ENCODE results near the gene UGT1A9. TPM values are rescaled to one million over a fixed set of nuclear protein-coding genes. Genes with fewer than 3 reads are reported as not detected.

The UGT1A9 gene
- total RNA-seq, 1 experiment from 2014 or later = not detected

- H4K20me1 ChIP-seq (ENCODE audit: insufficient read depth) = no peaks in the 10 kb centered on the region
- H3K79me2 ChIP-seq (ENCODE audit: low read depth) = no peaks in the 10 kb centered on the region
- TF ChIP-seq CTCF (conservative IDR thresholded peaks at IDR 0.05) (no peak), EZH2 (IDR thresholded peaks at IDR 0.05; ENCODE audit: low read depth) (no peak)
- H3K27me3 ChIP-seq (ENCODE audit: insufficient read depth, low read depth) = no peaks in the 10 kb centered on the region
- ChIA-PET POLR2A (ENCODE audit: unreplicated experiment) (interaction anchor here (0.6 kb wide), 1 partner anchor 87 kb away, joined by 4 read pairs; no protein-coding TSS in a partner anchor), CTCF (no interaction called here)
- H3K27ac ChIP-seq = no peak within 1 kb of the TSS
- BruUV-seq (replicated peaks) = no TSS peak
- H2AFZ ChIP-seq = no peak within 1 kb of the TSS
- intact Hi-C loops (cut with micrococcal nuclease; ENCODE audit: unreplicated experiment) = no loop called here
- H3K4me3 ChIP-seq = no peak within 1 kb of the TSS
- no peak within 1 kb of the TSS for H3K4me2 ChIP-seq
- no peak for DNase-seq
- peaks cover 33% of the 10 kb centered on the region; the same call in 1 of the 2 replicates for H3F3A ChIP-seq (ENCODE audit: insufficient read depth, low read depth)
- H3K9me2 ChIP-seq (ENCODE audit: insufficient read depth) = no peaks in the 10 kb centered on the region
- H3K36me3 ChIP-seq (ENCODE audit: low read depth) = no peaks in the 10 kb centered on the region
- no peaks in the 10 kb centered on the region for H3K4me1 ChIP-seq (replicated peaks; ENCODE audit: insufficient read depth)
- no peaks in the 10 kb centered on the region; the same call in 1 of the 2 replicates for H3K9me3 ChIP-seq (ENCODE audit: insufficient read depth, low read depth)
These were observed 106.3 kb downstream of the UGT1A9 start, which contains the start of gene MROH2A for GRCh38 chr2:233778030-233778429. MROH2A (plus strand) TSS chr2:233778330; CDS start chr2:233779359, 1,029 bp downstream.

- no peak for TF ChIP-seq CTCF (conservative IDR thresholded peaks at IDR 0.05)
- no peak for TF ChIP-seq EZH2 (IDR thresholded peaks at IDR 0.05; ENCODE audit: low read depth)
- H3K9me3 ChIP-seq (ENCODE audit: insufficient read depth, low read depth) = no peaks in the 10 kb centered on the region; the same call in 1 of the 2 replicates
- no peak overlapping the region for H3K4me2 ChIP-seq
- H4K20me1 ChIP-seq (ENCODE audit: insufficient read depth) = no peaks in the 10 kb centered on the region
- H3K79me2 ChIP-seq (ENCODE audit: low read depth) = no peaks in the 10 kb centered on the region
- no peak overlapping the region for H3K27ac ChIP-seq
- no TSS peak for BruUV-seq (replicated peaks)
- H2AFZ ChIP-seq = no peak overlapping the region
- intact Hi-C loops (cut with micrococcal nuclease; ENCODE audit: unreplicated experiment) = no loop called here
- H3K27me3 ChIP-seq (ENCODE audit: insufficient read depth, low read depth) = no peaks in the 10 kb centered on the region
- CTCF ChIA-PET = no interaction called here
- no peak for DNase-seq
- H3K9me2 ChIP-seq (ENCODE audit: insufficient read depth) = no peaks in the 10 kb centered on the region
- H3K4me3 ChIP-seq = no peak overlapping the region
- peaks cover 18% of the 10 kb centered on the region; the same call in 1 of the 2 replicates for H3F3A ChIP-seq (ENCODE audit: insufficient read depth, low read depth)
- H3K4me1 ChIP-seq (replicated peaks; ENCODE audit: insufficient read depth) = no peaks in the 10 kb centered on the region
- POLR2A ChIA-PET (ENCODE audit: unreplicated experiment) = no interaction called here
- no peaks in the 10 kb centered on the region for H3K36me3 ChIP-seq (ENCODE audit: low read depth)
These were observed 108.0 kb downstream of the UGT1A9 start for GRCh38 chr2:233779722-233780121.

GRCh38 chr2:233780771-233781170 lies 109.1 kb downstream of the UGT1A9 start:
- H3K36me3 ChIP-seq (ENCODE audit: low read depth) = no peaks in the 10 kb centered on the region
- no peak for DNase-seq
- H3K9me3 ChIP-seq (ENCODE audit: insufficient read depth, low read depth) = no peaks in the 10 kb centered on the region; the same call in 1 of the 2 replicates
- intact Hi-C loops (cut with micrococcal nuclease; ENCODE audit: unreplicated experiment) = no loop called here
- H3F3A ChIP-seq (ENCODE audit: insufficient read depth, low read depth) = peaks cover 14% of the 10 kb centered on the region; the same call in 1 of the 2 replicates
- H3K79me2 ChIP-seq (ENCODE audit: low read depth) = no peaks in the 10 kb centered on the region
- POLR2A ChIA-PET (ENCODE audit: unreplicated experiment) = interaction anchor here (0.7 kb wide), 1 partner anchor 1383 kb away, joined by 3 read pairs; no protein-coding TSS in a partner anchor
- H3K4me1 ChIP-seq (replicated peaks; ENCODE audit: insufficient read depth) = no peaks in the 10 kb centered on the region
- BruUV-seq (replicated peaks) = no TSS peak
- no peaks in the 10 kb centered on the region for H3K9me2 ChIP-seq (ENCODE audit: insufficient read depth)
- H3K4me3 ChIP-seq = no peak overlapping the region
- H2AFZ ChIP-seq = no peak overlapping the region
- CTCF ChIA-PET = interaction anchor here (0.5 kb wide), 1 partner anchor 65 kb away, joined by 5 read pairs; no protein-coding TSS in a partner anchor
- no peaks in the 10 kb centered on the region for H3K27me3 ChIP-seq (ENCODE audit: insufficient read depth, low read depth)
- TF ChIP-seq EZH2 (IDR thresholded peaks at IDR 0.05; ENCODE audit: low read depth) (no peak), CTCF (conservative IDR thresholded peaks at IDR 0.05) (no peak)
- H3K27ac ChIP-seq = no peak overlapping the region
- no peaks in the 10 kb centered on the region for H4K20me1 ChIP-seq (ENCODE audit: insufficient read depth)
- H3K4me2 ChIP-seq = no peak overlapping the region

All from PC-9 (cell line).